Right lobe of liver (tissue), 4 donors: ENCODE results near the gene TENM4.

ENCODE experiments used
- CTCF ChIP-seq, 4 donors: fragments of 200-600 bp in 3 of 4; fragments of 450-650 bp in 1 of 4; IDR thresholded peaks; one replicate each; pipeline versions ENCODE4 v1.5.1 to v1.8.0; 2016 to 2022; ENCODE audit warnings: antibody characterized with exemption in 4 of 4, mild to moderate bottlenecking in 2 of 4
- POLR2A ChIP-seq: fragments of 450-650 bp; IDR thresholded peaks from one replicate; pipeline ENCODE4 v1.6.1; 2017; ENCODE audit warnings: antibody characterized with exemption, mild to moderate bottlenecking
- donor health status: DM: no; HTN: no; CAD: no.
- donor health status: DM: no; HTN: no; CAD: no.
- donor health status: DM: no; HTN: yes; CAD: no.

- TF ChIP-seq CTCF (IDR thresholded peaks at IDR 0.05) (no peak), POLR2A (no peak)
These were observed 374.1 kb downstream of the TENM4 start for GRCh38 chr11:79066456-79067351.
